ENCODE data around the gene EIF3I. TPM values are rescaled to one million over a fixed set of nuclear protein-coding genes. Genes with fewer than 3 reads are reported as not detected.

EIF3I gene
- total RNA-seq, 4 donors from 2014 or later = 121 to 172 (median 152) TPM

GRCh38 chr1:32197837-32198236 lies 24.4 kb upstream of the EIF3I start:
- DNase-seq (ENCODE audit: low spot score in 2 of 2) = no peak
- no peaks in the 10 kb centered on the region for H3K9me3 ChIP-seq
- peaks cover 0 to 30% (median 14%) of the 10 kb centered on the region in 4 donors for H3K4me1 ChIP-seq
- no peak overlapping the region for H3K4me3 ChIP-seq
- no peaks in the 10 kb centered on the region for H3K27me3 ChIP-seq
- H3K36me3 ChIP-seq = peaks cover 5 to 53% (median 20%) of the 10 kb centered on the region in 3 donors
- H3K27ac ChIP-seq = peak overlapping the region in 1 of 4 donors; percentile 14
- 44 to 54% methylated on average over 6 of the region's 6 CpGs for WGBS, 2 donors
- no peak for TF ChIP-seq POLR2A (IDR thresholded peaks at IDR 0.05)
- no peak for TF ChIP-seq EP300 (IDR thresholded peaks at IDR 0.05)
- TF ChIP-seq, protein P1, sequence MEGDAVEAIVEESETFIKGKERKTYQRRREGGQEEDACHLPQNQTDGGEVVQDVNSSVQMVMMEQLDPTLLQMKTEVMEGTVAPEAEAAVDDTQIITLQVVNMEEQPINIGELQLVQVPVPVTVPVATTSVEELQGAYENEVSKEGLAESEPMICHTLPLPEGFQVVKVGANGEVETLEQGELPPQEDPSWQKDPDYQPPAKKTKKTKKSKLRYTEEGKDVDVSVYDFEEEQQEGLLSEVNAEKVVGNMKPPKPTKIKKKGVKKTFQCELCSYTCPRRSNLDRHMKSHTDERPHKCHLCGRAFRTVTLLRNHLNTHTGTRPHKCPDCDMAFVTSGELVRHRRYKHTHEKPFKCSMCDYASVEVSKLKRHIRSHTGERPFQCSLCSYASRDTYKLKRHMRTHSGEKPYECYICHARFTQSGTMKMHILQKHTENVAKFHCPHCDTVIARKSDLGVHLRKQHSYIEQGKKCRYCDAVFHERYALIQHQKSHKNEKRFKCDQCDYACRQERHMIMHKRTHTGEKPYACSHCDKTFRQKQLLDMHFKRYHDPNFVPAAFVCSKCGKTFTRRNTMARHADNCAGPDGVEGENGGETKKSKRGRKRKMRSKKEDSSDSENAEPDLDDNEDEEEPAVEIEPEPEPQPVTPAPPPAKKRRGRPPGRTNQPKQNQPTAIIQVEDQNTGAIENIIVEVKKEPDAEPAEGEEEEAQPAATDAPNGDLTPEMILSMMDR (IDR thresholded peaks at IDR 0.05) = no peak

- peak overlapping the region in 1 of 4 donors; percentile 87 for H3K27ac ChIP-seq
- H3K4me1 ChIP-seq = peaks cover 0 to 30% (median 14%) of the 10 kb centered on the region in 4 donors
- no peak overlapping the region for H3K4me3 ChIP-seq
- H3K36me3 ChIP-seq = peaks cover 3 to 47% (median 15%) of the 10 kb centered on the region in 3 donors
- H3K27me3 ChIP-seq = no peaks in the 10 kb centered on the region
- no peaks in the 10 kb centered on the region for H3K9me3 ChIP-seq
- TF ChIP-seq EP300 (IDR thresholded peaks at IDR 0.05) (no peak), POLR2A (IDR thresholded peaks at IDR 0.05) (no peak)
- TF ChIP-seq, protein P1 (IDR thresholded peaks at IDR 0.05) = no peak
- WGBS, 2 donors = 79 to 82% methylated on average over 3 of the region's 3 CpGs
- DNase-seq (ENCODE audit: low spot score in 2 of 2) = no peak
These were observed 23.8 kb upstream of the EIF3I start for GRCh38 chr1:32198237-32199042.

- peak overlapping the region in 3 of 4 donors; percentile 70 to 95 (median 87) for H3K27ac ChIP-seq
- DNase-seq (ENCODE audit: low spot score in 2 of 2) = no peak
- TF ChIP-seq EP300 (IDR thresholded peaks at IDR 0.05) (no peak), POLR2A (IDR thresholded peaks at IDR 0.05) (no peak)
- TF ChIP-seq, protein P1 (IDR thresholded peaks at IDR 0.05) = no peak
- H3K36me3 ChIP-seq = peaks cover 3 to 40% (median 9%) of the 10 kb centered on the region in 3 donors
- H3K4me1 ChIP-seq = peaks cover 0 to 30% (median 14%) of the 10 kb centered on the region in 4 donors
- no peaks in the 10 kb centered on the region for H3K9me3 ChIP-seq
- no peaks in the 10 kb centered on the region for H3K27me3 ChIP-seq
- no peak overlapping the region for H3K4me3 ChIP-seq
- 59 to 64% methylated on average over 3 to 4 of the region's 4 CpGs for WGBS, 2 donors
These were observed 23.0 kb upstream of the EIF3I start for GRCh38 chr1:32199043-32199716.

DNA sequence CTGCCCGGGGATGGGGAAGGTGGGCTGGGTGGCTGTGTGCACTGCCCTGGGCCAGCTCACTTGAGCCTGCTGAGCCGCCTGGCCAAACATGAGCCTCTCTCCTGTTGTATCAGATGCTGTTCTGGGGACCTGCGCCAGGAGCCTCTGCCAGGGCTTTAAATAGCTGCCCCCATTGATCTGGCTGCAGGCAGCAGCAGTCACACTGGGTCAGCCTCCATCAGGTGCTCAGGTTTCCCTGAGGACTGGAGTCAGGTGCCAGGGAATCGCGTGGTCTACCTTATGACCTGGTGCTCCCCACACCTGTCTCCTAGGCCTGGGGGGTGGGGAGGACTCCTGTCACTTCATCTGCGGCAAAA lies 22.5 kb upstream of the EIF3I start:
- Histone ChIP-seq H3K4me1 (peaks cover 0 to 33% (median 15%) of the 10 kb centered on the region in 4 donors), H3K27ac (peak overlapping the region in 3 of 4 donors; percentile 70 to 95 (median 87)), H3K36me3 (peaks cover 3 to 35% (median 7%) of the 10 kb centered on the region in 3 donors), H3K27me3 (no peaks in the 10 kb centered on the region), H3K4me3 (peak overlapping the region in 1 of 4 donors; percentile 67), H3K9me3 (no peaks in the 10 kb centered on the region)
- no peak for TF ChIP-seq POLR2A (IDR thresholded peaks at IDR 0.05)
- no peak for TF ChIP-seq EP300 (IDR thresholded peaks at IDR 0.05)
- TF ChIP-seq, protein P1 (IDR thresholded peaks at IDR 0.05) = no peak
- DNase-seq (ENCODE audit: low spot score in 2 of 2) = peak in 1 of 2 donors; percentile 29
- 17 to 48% methylated on average over 4 to 6 of the region's 6 CpGs for WGBS, 2 donors

All from tibial nerve (tissue), 4 donors.